A549 (cell line): ENCODE results near the gene VANGL1. TPM values are rescaled to one million over a fixed set of nuclear protein-coding genes. Genes with fewer than 3 reads are reported as not detected.

Experiments used
- ATAC-seq, 2 experiments: fragments of 200-7000 bp in 1 of 2; fragments of >200 bp in 1 of 2; cut with Nextera tagmentation in 1 of 2; cut with Tn5 transposase in 1 of 2; 3 replicates each; pipeline versions ENCODE4 v1.8.0 to v1.9.1; 2018 to 2020; ENCODE audit warnings: mild to moderate bottlenecking in 1 of 2, moderate library complexity in 1 of 2
- CTCF ChIA-PET: fragments of 300-600 bp; sonication (Branson Sonifier 250); formaldehyde crosslinking; extraction: SDS; loops from one replicate; lab custom pipeline; 2021; ENCODE audit warnings: antibody characterized with exemption, inconsistent platforms; lab: Yijun Ruan, JAX
- POLR2A ChIA-PET: fragments of 350-600 bp; formaldehyde crosslinking; extraction: SDS; loops from one replicate; lab custom pipeline; 2021; ENCODE audit warnings: antibody characterized with exemption, inconsistent platforms; lab: Yijun Ruan, JAX
- DNase-seq, 2 experiments: peaks; one replicate each; pipeline versions ENCODE4 v3.0.0 to v3.0.0-alpha.2; 2011 to 2016; ENCODE audit warnings: low read depth in 1 of 2, low spot score in 1 of 2
- FAIRE-seq: peaks from 2 replicates; lab custom pipeline; 2011; peaks lifted over from hg19 to GRCh38; lab: Jason Lieb, UNC
- H3K27ac ChIP-seq, 2 experiments: fragments of >200 bp; sonication (Bioruptor Twin); formaldehyde crosslinking; 3 replicates each; pipeline ENCODE4 v1.5.1; 2016 to 2017
- H3K4me1 ChIP-seq: fragments of >200 bp; sonication (Bioruptor Twin); formaldehyde crosslinking; 3 replicates; pipeline ENCODE4 v1.6.1; 2016
- H3K4me2 ChIP-seq: fragments of >200 bp; sonication (Bioruptor Twin); formaldehyde crosslinking; 3 replicates; pipeline ENCODE4 v1.6.1; 2016
- H3K4me3 ChIP-seq: fragments of >200 bp; sonication (Bioruptor Twin); formaldehyde crosslinking; 3 replicates; pipeline ENCODE4 v1.5.1; 2016
- H3K9me3 ChIP-seq: fragments of >200 bp; sonication (Bioruptor Twin); formaldehyde crosslinking; 3 replicates; pipeline ENCODE4 v1.6.1; 2016
- CBX2 ChIP-seq: fragments of 200-600 bp; sonication (generic); IDR thresholded peaks from 2 replicates; pipeline ENCODE4 v1.6.1; 2016; ENCODE audit warnings: low read depth, mild to moderate bottlenecking, borderline replicate concordance
- CEBPB ChIP-seq, 2 experiments: fragments of >200 bp in 1 of 2; sonication (Bioruptor Twin) in 1 of 2; formaldehyde crosslinking in 1 of 2; IDR thresholded peaks; 2 replicates each; pipeline ENCODE4 v1.6.1; 2012 to 2016
- EHF ChIP-seq: fragments of 250-450 bp; sonication (Bioruptor Pico); IDR thresholded peaks from 2 replicates; pipeline ENCODE4 v1.5.0; 2020; ENCODE audit warnings: mild to moderate bottlenecking
- EHMT2 ChIP-seq: fragments of 200-600 bp; sonication (generic); IDR thresholded peaks from 2 replicates; pipeline ENCODE4 v1.6.1; 2016; ENCODE audit warnings: antibody characterized with exemption, low read depth, mild to moderate bottlenecking, moderate library complexity
- EP300 ChIP-seq, 2 experiments: fragments of >200 bp; sonication (Bioruptor Twin); formaldehyde crosslinking; IDR thresholded peaks; 2 replicates in 1 of 2; 3 replicates in 1 of 2; pipeline ENCODE4 v1.6.1; 2016 to 2017
- ESRRA ChIP-seq: fragments of 150-350 bp; IDR thresholded peaks from 2 replicates; pipeline ENCODE4 v1.6.1; 2014; ENCODE audit warnings: mild to moderate bottlenecking, low read length, borderline replicate concordance
- FOSL2 ChIP-seq, 2 experiments: fragments of 450-650 bp in 1 of 2; fragments of >200 bp in 1 of 2; sonication (Bioruptor Twin) in 1 of 2; formaldehyde crosslinking; IDR thresholded peaks; 2 replicates each; pipeline versions ENCODE4 v1.5.0 to v1.6.1; 2016 to 2020; ENCODE audit warnings: mild to moderate bottlenecking in 1 of 2, moderate library complexity in 1 of 2
- GATA3 ChIP-seq: IDR thresholded peaks from 2 replicates; pipeline ENCODE4 v1.6.1; 2012; ENCODE audit warnings: borderline replicate concordance
- HDAC2 ChIP-seq: fragments of 200-600 bp; sonication (generic); IDR thresholded peaks from 2 replicates; pipeline ENCODE4 v1.6.1; 2016
- HEYL ChIP-seq: fragments of 250-450 bp; sonication (Bioruptor Pico); IDR thresholded peaks from 2 replicates; pipeline ENCODE4 v1.8.0; 2021; ENCODE audit warnings: mild to moderate bottlenecking, moderate library complexity
- HOXA7 ChIP-seq: fragments of 250-450 bp; sonication (Bioruptor Pico); IDR thresholded peaks from 2 replicates; pipeline ENCODE4 v1.5.0; 2020; ENCODE audit warnings: mild to moderate bottlenecking, moderate library complexity
- JUN ChIP-seq, 2 experiments: fragments of >200 bp; sonication (Bioruptor Twin); formaldehyde crosslinking; IDR thresholded peaks; 2 replicates in 1 of 2; 3 replicates in 1 of 2; pipeline ENCODE4 v1.6.1; 2016 to 2017
- JUNB ChIP-seq: fragments of >200 bp; sonication (Bioruptor Twin); formaldehyde crosslinking; IDR thresholded peaks from 2 replicates; pipeline ENCODE4 v1.6.1; 2016
- KDM1A ChIP-seq: fragments of 200-600 bp; sonication (generic); IDR thresholded peaks from 2 replicates; pipeline ENCODE4 v1.6.1; 2016; ENCODE audit warnings: low read depth, mild to moderate bottlenecking
- MAFK ChIP-seq: fragments of 450-650 bp; IDR thresholded peaks from 2 replicates; pipeline ENCODE4 v1.6.1; 2014; ENCODE audit not compliant: partially characterized antibody
- MAZ ChIP-seq: fragments of 150-350 bp; IDR thresholded peaks from 2 replicates; pipeline ENCODE4 v1.6.1; 2014; ENCODE audit warnings: antibody characterized with exemption, low read depth, low read length, borderline replicate concordance
- MYC ChIP-seq: IDR thresholded peaks from 2 replicates; pipeline ENCODE4 v1.6.1; 2012; ENCODE audit warnings: mild to moderate bottlenecking, inconsistent platforms, low read length, improper control_type of control experiment, borderline replicate concordance
- NPAS2 ChIP-seq: fragments of 250-450 bp; sonication (Bioruptor Pico); IDR thresholded peaks from 2 replicates; pipeline ENCODE4 v1.8.0; 2022; ENCODE audit warnings: mild to moderate bottlenecking, moderate library complexity, borderline replicate concordance
- NR3C1 ChIP-seq: fragments of >200 bp; sonication (Bioruptor Twin); formaldehyde crosslinking; IDR thresholded peaks from 3 replicates; pipeline ENCODE4 v1.6.1; 2017
- PHF8 ChIP-seq: fragments of 200-600 bp; sonication (generic); IDR thresholded peaks from 2 replicates; pipeline ENCODE4 v1.6.1; 2016; ENCODE audit warnings: low read depth, mild to moderate bottlenecking, antibody characterized with exemption, moderate library complexity, borderline replicate concordance
- POLR2AphosphoS2 ChIP-seq: conservative IDR thresholded peaks from 2 replicates; pipeline ENCODE4 v1.6.1; 2012; ENCODE audit warnings: low read length, improper control_type of control experiment, inconsistent platforms
- RARB ChIP-seq: fragments of 250-450 bp; sonication (Bioruptor Pico); IDR thresholded peaks from 2 replicates; pipeline ENCODE4 v1.8.0; 2021; ENCODE audit warnings: mild to moderate bottlenecking, moderate library complexity
- RFX5 ChIP-seq: fragments of 450-650 bp; IDR thresholded peaks from 2 replicates; pipeline ENCODE4 v1.7.1; 2014; ENCODE audit warnings: antibody characterized with exemption, mild to moderate bottlenecking, moderate library complexity
- SMC3 ChIP-seq: fragments of >200 bp; sonication (Bioruptor Twin); formaldehyde crosslinking; IDR thresholded peaks from 3 replicates; pipeline ENCODE4 v1.6.1; 2018; ENCODE audit warnings: inconsistent platforms
- SREBF2 ChIP-seq: fragments of 450-650 bp; IDR thresholded peaks from 2 replicates; pipeline ENCODE4 v1.6.1; 2014; ENCODE audit warnings: mild to moderate bottlenecking, moderate library complexity
- TP53 ChIP-seq: fragments of 250-450 bp; sonication (Bioruptor Pico); IDR thresholded peaks from 2 replicates; pipeline ENCODE4 v1.5.0; 2021; ENCODE audit warnings: mild to moderate bottlenecking, moderate library complexity
- ZC3H11A ChIP-seq: fragments of 450-650 bp; IDR thresholded peaks from 2 replicates; pipeline ENCODE4 v1.6.1; 2014; ENCODE audit warnings: antibody characterized with exemption, mild to moderate bottlenecking
- ZNF302 ChIP-seq: fragments of 250-450 bp; sonication (Bioruptor Pico); IDR thresholded peaks from 2 replicates; pipeline ENCODE4 v1.9.0; 2021; ENCODE audit warnings: inconsistent platforms, mild to moderate bottlenecking, moderate library complexity
- WGBS: methylation state at CpG from one replicate; pipeline ENCODE4 v1.1.6; 2017; ENCODE audit errors: missing lambda C conversion rate; 5-methylcytosine and 5-hydroxymethylcytosine counted together
- polyA plus RNA-seq, 4 experiments: library from polyadenylated mRNA; depleted of rRNA in 3 of 4; stranded (reverse); fragments of >200 nt; fragmentation: RNase III in 1 of 4; extraction: RNeasy Plus Mini Kit Qiagen cat#74134 plus additional on column Dnase treatment in 1 of 4; gene quantifications; 2 replicates in 3 of 4; 3 replicates in 1 of 4; pipeline ENCODE4 v1.2.3, GENCODE V29; 2011 to 2017
- TF ChIP-seq, protein P1 (sequence below): fragments of 200-600 bp; sonication (generic); IDR thresholded peaks from 2 replicates; pipeline ENCODE4 v1.6.1; 2016; ENCODE audit warnings: antibody characterized with exemption, mild to moderate bottlenecking, moderate library complexity
- TF ChIP-seq, protein P2 (sequence below): IDR thresholded peaks from 2 replicates; pipeline ENCODE4 v1.6.1; 2012; ENCODE audit warnings: low read depth, borderline replicate concordance

The VANGL1 gene
- polyA plus RNA-seq, 2 of the 4 experiments (the other 2 are of a cell fraction): 11.0 to 11.5 TPM

- FAIRE-seq: no peak
- no peak for TF ChIP-seq MYC
- TF ChIP-seq ZNF302 (CRISPR knock-in tag): no peak
- TF ChIP-seq PHF8: no peak
- no peak for TF ChIP-seq HEYL
- TF ChIP-seq ESRRA: no peak
- no peak for TF ChIP-seq POLR2AphosphoS2
- Histone ChIP-seq H3K27ac (no peak overlapping the region), H3K4me3 (no peak overlapping the region), H3K4me1 (no peaks in the 10 kb centered on the region), H3K9me3 (no peaks in the 10 kb centered on the region), H3K4me2 (no peak overlapping the region)
- whole genome bisulfite sequencing: 39% methylated on average over 4 of the region's 4 CpGs
- no peak for DNase-seq
- ATAC-seq: no peak
- ChIA-PET POLR2A (no interaction called here), CTCF (interaction anchor here (0.7 kb wide), 1 partner anchor 12 kb away, joined by 3 read pairs; no protein-coding TSS in a partner anchor)
Measured at GRCh38 chr1:115729756-115730155, 88.0 kb downstream of the VANGL1 start.

- POLR2A ChIA-PET: no interaction called here
- Histone ChIP-seq H3K27ac (no peak overlapping the region), H3K4me2 (no peak overlapping the region)
- DNase-seq (no peak), ATAC-seq (no peak)
- TF ChIP-seq GATA3 (no peak), JUNB (no peak), ESRRA (no peak), CBX2 (no peak), JUN (IDR thresholded peaks at IDR 0.05) (no peak), HOXA7 (CRISPR knock-in tag) (no peak), MAZ (no peak), KDM1A (no peak), RARB (CRISPR knock-in tag) (no peak), SMC3 (no peak), TP53 (CRISPR knock-in tag) (no peak), CEBPB (IDR thresholded peaks at IDR 0.05) (no peak), RFX5 (no peak), FOSL2 (IDR thresholded peaks at IDR 0.05) (no peak), FOSL2 (CRISPR knock-in tag; IDR thresholded peaks at IDR 0.05) (no peak), EP300 (IDR thresholded peaks at IDR 0.05) (no peak), NPAS2 (CRISPR knock-in tag) (no peak), ZNF302 (CRISPR knock-in tag) (no peak)
- TF ChIP-seq, protein P1, sequence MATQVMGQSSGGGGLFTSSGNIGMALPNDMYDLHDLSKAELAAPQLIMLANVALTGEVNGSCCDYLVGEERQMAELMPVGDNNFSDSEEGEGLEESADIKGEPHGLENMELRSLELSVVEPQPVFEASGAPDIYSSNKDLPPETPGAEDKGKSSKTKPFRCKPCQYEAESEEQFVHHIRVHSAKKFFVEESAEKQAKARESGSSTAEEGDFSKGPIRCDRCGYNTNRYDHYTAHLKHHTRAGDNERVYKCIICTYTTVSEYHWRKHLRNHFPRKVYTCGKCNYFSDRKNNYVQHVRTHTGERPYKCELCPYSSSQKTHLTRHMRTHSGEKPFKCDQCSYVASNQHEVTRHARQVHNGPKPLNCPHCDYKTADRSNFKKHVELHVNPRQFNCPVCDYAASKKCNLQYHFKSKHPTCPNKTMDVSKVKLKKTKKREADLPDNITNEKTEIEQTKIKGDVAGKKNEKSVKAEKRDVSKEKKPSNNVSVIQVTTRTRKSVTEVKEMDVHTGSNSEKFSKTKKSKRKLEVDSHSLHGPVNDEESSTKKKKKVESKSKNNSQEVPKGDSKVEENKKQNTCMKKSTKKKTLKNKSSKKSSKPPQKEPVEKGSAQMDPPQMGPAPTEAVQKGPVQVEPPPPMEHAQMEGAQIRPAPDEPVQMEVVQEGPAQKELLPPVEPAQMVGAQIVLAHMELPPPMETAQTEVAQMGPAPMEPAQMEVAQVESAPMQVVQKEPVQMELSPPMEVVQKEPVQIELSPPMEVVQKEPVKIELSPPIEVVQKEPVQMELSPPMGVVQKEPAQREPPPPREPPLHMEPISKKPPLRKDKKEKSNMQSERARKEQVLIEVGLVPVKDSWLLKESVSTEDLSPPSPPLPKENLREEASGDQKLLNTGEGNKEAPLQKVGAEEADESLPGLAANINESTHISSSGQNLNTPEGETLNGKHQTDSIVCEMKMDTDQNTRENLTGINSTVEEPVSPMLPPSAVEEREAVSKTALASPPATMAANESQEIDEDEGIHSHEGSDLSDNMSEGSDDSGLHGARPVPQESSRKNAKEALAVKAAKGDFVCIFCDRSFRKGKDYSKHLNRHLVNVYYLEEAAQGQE: no peak
- TF ChIP-seq, all 56 proteins: peak for 0
- H3K4me1 ChIP-seq: no peaks in the 10 kb centered on the region
- no peak for FAIRE-seq
- H3K4me3 ChIP-seq: no peak overlapping the region
- 19% methylated on average over 4 of the region's 4 CpGs for WGBS
- H3K9me3 ChIP-seq: no peaks in the 10 kb centered on the region
- CTCF ChIA-PET: interaction anchor here (1.9 kb wide), 1 partner anchor 39 kb away, joined by 5 read pairs; no protein-coding TSS in a partner anchor
Measured at GRCh38 chr1:115732316-115732715, 90.5 kb downstream of the VANGL1 start.

DNA sequence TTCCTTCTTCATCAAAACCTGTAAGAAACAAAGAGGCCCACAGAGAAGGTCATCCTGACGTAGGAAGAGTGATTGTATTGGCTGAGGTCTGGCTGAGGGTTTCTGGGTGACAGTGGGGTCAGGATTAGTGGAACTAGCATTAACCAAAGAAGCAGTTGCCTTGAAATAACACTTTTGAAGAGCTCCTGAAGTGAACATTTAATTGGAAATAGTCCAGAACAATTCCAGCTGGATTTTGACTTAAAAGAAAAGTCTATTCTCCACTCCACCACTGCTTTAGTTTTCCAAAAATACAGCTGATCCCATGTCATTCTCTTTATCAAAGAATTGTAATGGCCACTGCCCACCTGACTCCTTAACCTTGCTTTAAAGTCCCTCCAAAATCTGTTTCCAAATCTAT, 99.0 kb downstream of the VANGL1 start:
- no peaks in the 10 kb centered on the region for H3K4me1 ChIP-seq
- ATAC-seq (no peak), DNase-seq (no peak), FAIRE-seq (no peak)
- H3K4me3 ChIP-seq: no peak overlapping the region
- TF ChIP-seq SREBF2 (no peak), ESRRA (no peak), EHMT2 (no peak), HDAC2 (no peak), KDM1A (no peak), MYC (no peak), GATA3 (no peak), MAFK (no peak), EHF (no peak), ZC3H11A (no peak), NR3C1 (no peak), CEBPB (IDR thresholded peaks at IDR 0.05) (no peak)
- TF ChIP-seq, protein P2, sequence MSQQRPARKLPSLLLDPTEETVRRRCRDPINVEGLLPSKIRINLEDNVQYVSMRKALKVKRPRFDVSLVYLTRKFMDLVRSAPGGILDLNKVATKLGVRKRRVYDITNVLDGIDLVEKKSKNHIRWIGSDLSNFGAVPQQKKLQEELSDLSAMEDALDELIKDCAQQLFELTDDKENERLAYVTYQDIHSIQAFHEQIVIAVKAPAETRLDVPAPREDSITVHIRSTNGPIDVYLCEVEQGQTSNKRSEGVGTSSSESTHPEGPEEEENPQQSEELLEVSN: no peak
- no peak overlapping the region for H3K27ac ChIP-seq
- H3K9me3 ChIP-seq: no peaks in the 10 kb centered on the region
- CTCF ChIA-PET: interaction anchor here (1.2 kb wide), 1 partner anchor 13 kb away, joined by 3 read pairs; no protein-coding TSS in a partner anchor
- no peak overlapping the region for H3K4me2 ChIP-seq
- 15% methylated on average over 1 of the region's 1 CpG for WGBS
- POLR2A ChIA-PET: no interaction called here
